Tongue (tissue), 2 donors: ENCODE data around the gene LCN1. TPM values are rescaled to one million over a fixed set of nuclear protein-coding genes. Genes with fewer than 3 reads are reported as not detected.

Experiments
- DNase-seq: peaks from one replicate; pipeline ENCODE4 v3.0.0-alpha.2; 2015
- total RNA-seq: library from RNA; depleted of rRNA; stranded (reverse); fragments of >200 nt; gene quantifications from one replicate; pipeline ENCODE4 v1.2.3, GENCODE V29; 2014

Gene LCN1
- total RNA-seq, 1 donor from 2014 or later, result 373 TPM

GRCh38 chr9:135488527-135488926, 32.7 kb upstream of the LCN1 start:
- no peak for DNase-seq

- DNase-seq, result no peak
Measured at GRCh38 chr9:135489188-135489906, 31.9 kb upstream of the LCN1 start.

GRCh38 chr9:135490166-135490870, 30.9 kb upstream of the LCN1 start:
- DNase-seq, result no peak

- DNase-seq, result no peak
Measured at GRCh38 chr9:135490980-135491464, 30.2 kb upstream of the LCN1 start.

- no peak for DNase-seq
Measured at GRCh38 chr9:135491764-135492163, 29.5 kb upstream of the LCN1 start.

GRCh38 chr9:135492886-135493669, 28.2 kb upstream of the LCN1 start:
- no peak for DNase-seq

- DNase-seq, result no peak
Measured at GRCh38 chr9:135494791-135495559, 26.3 kb upstream of the LCN1 start.

GRCh38 chr9:135498381-135499126, 22.7 kb upstream of the LCN1 start:
- DNase-seq, result no peak

- DNase-seq, result peak; percentile 93
Measured at GRCh38 chr9:135499326-135500070, 21.7 kb upstream of the LCN1 start.

- DNase-seq, result no peak
Measured at GRCh38 chr9:135500071-135500524, 21.1 kb upstream of the LCN1 start.

- peak; percentile 92 for DNase-seq
Measured at GRCh38 chr9:135500525-135501260, 20.5 kb upstream of the LCN1 start, which contains the start of gene MRPS2. MRPS2 (plus strand) TSS chr9:135500682; CDS start chr9:135500711, 29 bp downstream.

- peak; percentile 60 for DNase-seq
Measured at GRCh38 chr9:135501261-135502167, 19.7 kb upstream of the LCN1 start.

- no peak for DNase-seq
Measured at GRCh38 chr9:135502168-135502872, 18.9 kb upstream of the LCN1 start.

- DNase-seq, result no peak
Measured at GRCh38 chr9:135502873-135503321, 18.3 kb upstream of the LCN1 start.

- no peak for DNase-seq
Measured at GRCh38 chr9:135503371-135504261, 17.6 kb upstream of the LCN1 start.
